DND-41 (cell line): Measurements from ENCODE around the gene TTBK1.

Source experiments
- ATAC-seq: fragments of 200-7000 bp; cut with Tn5 transposase; 3 replicates; pipeline ENCODE4 v1.9.1; 2021; ENCODE audit warnings: low read depth; ENCODE audit not compliant: insufficient read depth
- DNase-seq: peaks from one replicate; pipeline ENCODE4 v3.0.0-alpha.2; 2020
- H2AFZ ChIP-seq: 2 replicates; pipeline ENCODE4 v1.6.0; 2012; ENCODE audit warnings: low read depth, low read length
- H3K27ac ChIP-seq: 2 replicates; pipeline ENCODE4 v1.5.1; 2012; ENCODE audit warnings: low read length, inconsistent platforms
- H3K27me3 ChIP-seq: fragments of 200-600 bp; sonication (generic); 2 replicates; pipeline ENCODE4 v1.6.0; 2012; ENCODE audit warnings: low read length, mild to moderate bottlenecking, inconsistent platforms; ENCODE audit not compliant: insufficient read depth, poor library complexity
- H3K36me3 ChIP-seq: 2 replicates; pipeline ENCODE4 v1.5.1; 2012; ENCODE audit warnings: low read length, inconsistent platforms; ENCODE audit not compliant: insufficient read depth
- H3K4me1 ChIP-seq: 2 replicates; pipeline ENCODE4 v1.5.1; 2012; ENCODE audit warnings: mild to moderate bottlenecking, low read length; ENCODE audit not compliant: insufficient read depth
- H3K4me2 ChIP-seq: 2 replicates; pipeline ENCODE4 v1.6.0; 2012; ENCODE audit warnings: mild to moderate bottlenecking, moderate library complexity, low read length, inconsistent platforms; ENCODE audit not compliant: insufficient read depth
- H3K4me3 ChIP-seq, 2 experiments: fragments of 200-600 bp in 1 of 2; shearing (Covaris generic) in 1 of 2; 2 replicates each; pipeline ENCODE4 v1.5.1; 2012 to 2016; ENCODE audit warnings: inconsistent platforms in 2 of 2, low read length in 2 of 2, mild to moderate bottlenecking in 2 of 2, low read depth in 1 of 2, moderate library complexity in 1 of 2
- H3K79me2 ChIP-seq: 2 replicates; pipeline ENCODE4 v1.6.0; 2012; ENCODE audit warnings: low read length, inconsistent platforms; ENCODE audit not compliant: insufficient read depth
- H3K9ac ChIP-seq: 2 replicates; pipeline ENCODE4 v1.6.0; 2012; ENCODE audit warnings: low read depth, mild to moderate bottlenecking, inconsistent platforms, low read length, moderate library complexity
- H3K9me3 ChIP-seq: 2 replicates; pipeline ENCODE4 v1.5.1; 2012; ENCODE audit warnings: low read length, moderate library complexity, mild to moderate bottlenecking, inconsistent platforms; ENCODE audit not compliant: insufficient read depth, severe bottlenecking
- H4K20me1 ChIP-seq: 2 replicates; pipeline ENCODE4 v1.6.0; 2012; ENCODE audit warnings: low read length; ENCODE audit not compliant: insufficient read depth
- EZH2 ChIP-seq: IDR thresholded peaks from 3 replicates; pipeline ENCODE4 v1.6.1; 2012; ENCODE audit warnings: borderline replicate concordance, low read depth, mild to moderate bottlenecking, moderate library complexity, low read length, inconsistent platforms; ENCODE audit not compliant: severe bottlenecking
- TF ChIP-seq, protein P1 (sequence below): IDR thresholded peaks from 2 replicates; pipeline ENCODE4 v1.5.1; 2012; ENCODE audit warnings: borderline replicate concordance, low read length, moderate library complexity, mild to moderate bottlenecking; ENCODE audit not compliant: poor library complexity, severe bottlenecking; ENCODE audit errors: extremely low read depth

TTBK1 gene

DNA sequence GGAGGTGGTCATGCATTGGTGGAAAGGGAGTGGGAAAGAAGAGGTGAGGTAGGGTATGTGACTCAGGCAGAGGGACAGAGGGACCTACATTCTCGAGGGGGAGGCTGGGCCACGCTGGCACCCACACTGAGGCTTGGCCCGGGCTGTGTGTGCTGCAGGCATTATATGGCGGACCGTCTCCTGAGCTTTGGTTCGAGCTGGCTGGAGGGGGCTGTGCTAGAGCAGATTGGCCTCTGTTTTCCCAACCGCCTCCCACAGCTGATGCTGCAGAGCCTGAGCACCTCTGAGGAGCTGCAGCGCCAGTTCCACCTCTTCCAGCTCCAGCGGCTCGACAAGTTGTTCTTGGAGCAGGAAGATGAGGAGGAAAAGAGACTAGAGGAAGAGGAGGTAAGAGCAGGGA is 37.4 kb upstream of the TTBK1 start:
- H2AFZ ChIP-seq: no peak overlapping the region
- no peaks in the 10 kb centered on the region for H4K20me1 ChIP-seq
- H3K27ac ChIP-seq: no peak overlapping the region
- no peak overlapping the region for H3K9ac ChIP-seq
- no peak overlapping the region for H3K4me2 ChIP-seq
- no peak overlapping the region for H3K4me3 ChIP-seq
- DNase-seq (no peak), ATAC-seq (no peak)
- peaks cover 7% of the 10 kb centered on the region for H3K36me3 ChIP-seq
- no peaks in the 10 kb centered on the region for H3K79me2 ChIP-seq
- H3K27me3 ChIP-seq: no peaks in the 10 kb centered on the region
- no peaks in the 10 kb centered on the region for H3K9me3 ChIP-seq
- H3K4me1 ChIP-seq: no peaks in the 10 kb centered on the region
- TF ChIP-seq, protein P1, sequence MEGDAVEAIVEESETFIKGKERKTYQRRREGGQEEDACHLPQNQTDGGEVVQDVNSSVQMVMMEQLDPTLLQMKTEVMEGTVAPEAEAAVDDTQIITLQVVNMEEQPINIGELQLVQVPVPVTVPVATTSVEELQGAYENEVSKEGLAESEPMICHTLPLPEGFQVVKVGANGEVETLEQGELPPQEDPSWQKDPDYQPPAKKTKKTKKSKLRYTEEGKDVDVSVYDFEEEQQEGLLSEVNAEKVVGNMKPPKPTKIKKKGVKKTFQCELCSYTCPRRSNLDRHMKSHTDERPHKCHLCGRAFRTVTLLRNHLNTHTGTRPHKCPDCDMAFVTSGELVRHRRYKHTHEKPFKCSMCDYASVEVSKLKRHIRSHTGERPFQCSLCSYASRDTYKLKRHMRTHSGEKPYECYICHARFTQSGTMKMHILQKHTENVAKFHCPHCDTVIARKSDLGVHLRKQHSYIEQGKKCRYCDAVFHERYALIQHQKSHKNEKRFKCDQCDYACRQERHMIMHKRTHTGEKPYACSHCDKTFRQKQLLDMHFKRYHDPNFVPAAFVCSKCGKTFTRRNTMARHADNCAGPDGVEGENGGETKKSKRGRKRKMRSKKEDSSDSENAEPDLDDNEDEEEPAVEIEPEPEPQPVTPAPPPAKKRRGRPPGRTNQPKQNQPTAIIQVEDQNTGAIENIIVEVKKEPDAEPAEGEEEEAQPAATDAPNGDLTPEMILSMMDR: no peak
- no peak for TF ChIP-seq EZH2

DNA sequence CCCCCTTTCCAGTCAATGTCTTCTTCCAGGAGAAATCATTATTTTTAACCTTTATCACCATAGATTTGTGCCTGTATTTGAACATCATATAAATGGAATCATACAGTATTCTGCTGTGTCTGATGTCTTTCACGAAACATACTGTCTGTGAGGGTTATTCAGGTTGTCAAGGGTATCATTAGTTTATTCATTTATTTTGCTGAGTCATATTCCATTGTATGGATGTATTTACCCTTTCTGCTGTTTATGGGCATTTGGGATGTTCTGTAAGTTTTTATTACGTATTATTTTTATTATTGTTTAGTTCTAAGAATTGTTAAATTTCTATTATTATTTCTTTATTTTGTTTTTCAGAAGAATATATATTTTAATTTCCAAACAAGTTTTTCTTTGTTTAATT is 36.0 kb upstream of the TTBK1 start:
- TF ChIP-seq EZH2: no peak
- TF ChIP-seq, protein P1: no peak
- Histone ChIP-seq H2AFZ (no peak overlapping the region), H3K4me1 (no peaks in the 10 kb centered on the region), H3K27me3 (no peaks in the 10 kb centered on the region), H3K79me2 (no peaks in the 10 kb centered on the region), H3K36me3 (0 out of 2 replicates have a peak, but pooled peaks cover 4% of the 10 kb centered on the region), H3K4me3 (no peak overlapping the region), H3K4me2 (no peak overlapping the region), H4K20me1 (no peaks in the 10 kb centered on the region), H3K9ac (no peak overlapping the region), H3K9me3 (no peaks in the 10 kb centered on the region), H3K27ac (no peak overlapping the region)
- no peak for ATAC-seq
- DNase-seq: no peak

DNA sequence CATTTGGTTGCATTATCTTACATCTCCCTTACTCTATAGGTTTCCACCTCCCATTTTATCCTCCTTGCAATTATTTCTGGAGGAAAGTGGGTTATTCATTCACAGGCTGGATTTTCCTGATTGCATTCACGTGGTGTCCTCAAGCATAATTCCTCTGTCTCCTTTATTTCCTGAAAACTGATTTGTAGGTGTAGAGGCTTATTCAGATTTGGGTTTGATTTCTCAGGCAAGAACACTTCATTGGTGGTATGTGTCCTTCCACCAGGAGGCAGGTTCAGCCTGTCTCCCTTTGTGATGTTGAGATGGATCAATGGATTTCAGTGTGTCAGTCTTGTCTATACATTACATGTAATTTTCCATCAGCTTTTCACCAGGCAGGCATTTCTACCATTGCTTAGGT is 31.3 kb upstream of the TTBK1 start:
- H3K9ac ChIP-seq: no peak overlapping the region
- ATAC-seq: no peak
- no peak overlapping the region for H3K4me3 ChIP-seq
- H4K20me1 ChIP-seq: no peaks in the 10 kb centered on the region
- H3K27ac ChIP-seq: no peak overlapping the region
- DNase-seq: no peak
- no peaks in the 10 kb centered on the region for H3K79me2 ChIP-seq
- H2AFZ ChIP-seq: no peak overlapping the region
- H3K9me3 ChIP-seq: no peaks in the 10 kb centered on the region
- no peaks in the 10 kb centered on the region for H3K4me1 ChIP-seq
- TF ChIP-seq, protein P1: no peak
- no peak for TF ChIP-seq EZH2
- H3K27me3 ChIP-seq: no peaks in the 10 kb centered on the region
- H3K4me2 ChIP-seq: no peak overlapping the region
- peaks cover 9% of the 10 kb centered on the region for H3K36me3 ChIP-seq

DNA sequence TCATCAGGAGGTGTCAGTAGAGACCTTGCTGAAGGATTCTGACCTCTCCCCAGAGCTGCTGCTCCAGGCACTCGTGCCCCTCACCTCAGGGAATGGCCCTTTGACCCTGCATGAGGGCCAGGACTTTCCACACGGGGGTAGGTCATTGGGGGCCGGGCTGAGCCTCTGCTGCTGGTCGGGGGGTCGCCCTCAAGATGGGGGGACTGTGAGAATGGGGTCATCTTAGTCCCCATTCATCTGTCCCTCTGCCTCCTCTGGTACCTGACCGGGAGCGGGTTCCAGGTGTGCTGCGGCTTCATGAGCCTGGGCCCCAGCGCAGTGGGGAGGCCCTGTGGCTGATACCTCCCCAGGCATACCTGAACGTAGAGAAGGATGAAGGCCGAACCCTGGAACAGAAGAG is 29.9 kb upstream of the TTBK1 start:
- Histone ChIP-seq H3K27ac (no peak overlapping the region), H3K4me2 (no peak overlapping the region), H3K4me1 (no peaks in the 10 kb centered on the region), H3K79me2 (no peaks in the 10 kb centered on the region), H3K36me3 (peaks cover 15% of the 10 kb centered on the region), H3K9ac (no peak overlapping the region), H2AFZ (no peak overlapping the region), H3K4me3 (no peak overlapping the region), H3K9me3 (no peaks in the 10 kb centered on the region), H3K27me3 (no peaks in the 10 kb centered on the region), H4K20me1 (no peaks in the 10 kb centered on the region)
- TF ChIP-seq, protein P1: no peak
- TF ChIP-seq EZH2: no peak
- DNase-seq (no peak), ATAC-seq (no peak)
